Stimulated activated CD8-positive, alpha-beta memory T cell treated with anti-CD3 and anti-CD28 coated beads, Interleukin-4, amount 100 ng/mL, for 48 hours (primary cell): ENCODE results near the gene UBAC1.
A peak's percentile ranks its signal among the peaks of the same experiment; 100 is the strongest.
"Not testable (repeated sequence)": the region's sequence is repeated elsewhere in the genome, so short reads cannot be mapped to it uniquely, and the experiment has no call there.

Source experiments
- DNase-seq: peaks from one replicate; pipeline ENCODE4 v3.0.0-alpha.2; 2020

Gene UBAC1

DNA sequence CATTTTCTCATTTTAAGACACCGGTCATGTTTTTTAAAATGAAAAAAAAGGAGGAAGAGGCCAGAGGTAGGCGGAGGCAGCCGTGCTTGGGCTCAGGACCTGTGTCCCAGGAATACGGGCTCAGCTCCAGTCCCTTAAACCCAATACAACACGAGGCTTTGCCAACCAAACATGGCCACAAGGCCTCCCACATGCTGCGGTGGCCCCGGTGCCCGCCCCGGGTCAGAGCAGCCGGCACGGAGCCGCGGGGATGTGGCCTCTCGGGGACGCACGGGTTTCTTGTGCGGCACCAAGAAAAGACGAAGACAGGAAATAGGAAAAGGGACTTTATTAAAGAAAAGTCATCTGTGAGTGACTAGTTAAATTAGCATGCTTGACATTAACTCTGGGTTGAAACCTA is 28.5 kb downstream of the UBAC1 start:
- no peak for DNase-seq

- DNase-seq: no peak
These were observed 29.8 kb downstream of the UBAC1 start for GRCh38 chr9:135931349-135931820.

- no peak for DNase-seq
These were observed 30.5 kb downstream of the UBAC1 start for GRCh38 chr9:135930446-135931345.

DNA sequence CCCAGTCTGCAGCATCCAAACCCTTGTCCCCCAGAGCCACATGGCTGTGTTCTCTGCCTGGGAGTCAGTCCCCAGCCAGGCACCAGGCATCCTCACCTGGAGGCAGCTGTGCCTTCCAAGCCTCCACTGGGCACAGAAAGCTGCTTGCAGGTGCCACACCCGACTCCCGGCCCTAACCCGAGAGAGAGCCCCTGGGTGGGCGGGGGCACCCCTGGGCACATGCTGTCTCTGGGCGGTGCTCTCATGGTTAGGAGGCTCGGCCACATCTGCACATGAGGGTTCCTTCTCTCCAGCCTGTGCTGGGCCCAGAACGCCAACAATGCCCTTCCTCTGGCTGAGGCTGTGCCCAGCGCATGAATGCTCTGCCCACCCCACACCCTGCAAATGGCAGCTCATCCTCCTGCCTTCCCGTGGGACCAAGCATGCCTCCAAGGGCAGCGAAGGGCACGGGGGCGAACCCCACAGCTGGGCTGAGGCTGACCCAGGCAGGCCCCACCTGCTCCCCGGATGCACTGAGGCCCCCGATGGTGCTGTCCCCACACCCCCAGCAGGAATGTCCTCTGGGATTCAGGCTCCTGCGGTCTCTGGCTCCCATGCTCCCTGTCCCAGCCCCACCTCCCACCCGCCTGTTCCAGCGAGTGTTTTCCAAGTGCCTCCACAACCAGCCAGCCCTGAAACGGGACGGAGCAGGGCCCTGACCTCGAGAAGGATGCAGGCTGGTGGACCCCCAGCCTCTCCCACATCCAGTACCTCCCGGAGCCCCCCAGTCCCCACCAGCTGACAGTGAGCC is 31.3 kb downstream of the UBAC1 start:
- DNase-seq: no peak

DNA sequence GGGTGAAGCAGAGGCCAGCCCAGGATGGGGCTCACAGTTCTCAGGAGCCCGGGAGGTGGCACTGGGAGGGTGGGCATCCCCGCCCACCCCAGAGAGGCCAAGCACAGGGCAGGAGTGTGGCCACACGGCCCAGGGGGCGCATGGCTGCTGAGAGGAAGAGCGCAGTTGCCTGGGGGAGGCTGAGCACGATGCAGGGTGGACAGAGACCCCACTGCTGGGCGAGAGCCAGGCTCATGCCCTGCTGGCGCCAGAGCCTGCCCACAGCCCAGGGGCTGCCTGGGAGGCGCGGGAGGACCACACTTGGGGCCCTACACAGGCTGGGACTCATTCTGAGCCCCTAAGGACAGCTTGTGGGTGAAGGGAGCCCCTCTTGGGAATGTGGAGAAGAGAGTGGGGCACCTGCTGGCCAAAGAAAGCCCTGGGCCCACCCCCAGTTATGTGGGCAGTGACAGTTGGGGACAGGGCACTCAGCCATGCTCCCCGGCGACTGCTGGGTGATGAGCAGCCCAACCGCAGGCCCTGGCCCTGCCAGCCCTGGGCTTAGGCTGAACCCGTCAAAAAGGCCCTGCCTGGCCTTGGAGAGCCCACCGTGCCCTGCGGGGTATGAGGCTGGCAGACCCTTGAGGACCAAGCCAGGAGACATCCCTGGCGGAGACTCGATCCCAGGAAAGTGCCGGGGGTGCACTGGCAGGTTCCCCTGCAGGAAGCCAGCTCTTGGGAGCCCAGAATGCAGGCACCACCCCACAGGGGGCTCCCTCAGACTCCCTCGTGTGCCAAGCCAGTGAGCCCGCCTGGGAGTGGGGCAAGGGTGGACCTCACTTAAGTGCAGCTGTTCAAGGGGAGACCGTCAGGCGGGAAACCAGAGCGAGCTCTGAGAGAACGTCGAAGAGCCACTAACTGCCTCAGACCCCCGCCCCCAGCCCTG is 32.2 kb downstream of the UBAC1 start:
- no peak for DNase-seq

- DNase-seq: no peak
These were observed 33.0 kb downstream of the UBAC1 start for GRCh38 chr9:135928074-135928730.

- DNase-seq: no peak
These were observed 33.8 kb downstream of the UBAC1 start for GRCh38 chr9:135927195-135928013.

- peak; percentile 90 for DNase-seq
These were observed 34.6 kb downstream of the UBAC1 start for GRCh38 chr9:135926402-135927194.

- DNase-seq: peak; percentile 89
These were observed 35.6 kb downstream of the UBAC1 start for GRCh38 chr9:135925496-135926133.

- DNase-seq: peak; percentile 48
These were observed 36.4 kb downstream of the UBAC1 start for GRCh38 chr9:135924628-135925338.

- no peak for DNase-seq
These were observed 37.7 kb downstream of the UBAC1 start for GRCh38 chr9:135923508-135923907.

- no peak for DNase-seq
These were observed 39.3 kb downstream of the UBAC1 start for GRCh38 chr9:135921749-135922310.

DNA sequence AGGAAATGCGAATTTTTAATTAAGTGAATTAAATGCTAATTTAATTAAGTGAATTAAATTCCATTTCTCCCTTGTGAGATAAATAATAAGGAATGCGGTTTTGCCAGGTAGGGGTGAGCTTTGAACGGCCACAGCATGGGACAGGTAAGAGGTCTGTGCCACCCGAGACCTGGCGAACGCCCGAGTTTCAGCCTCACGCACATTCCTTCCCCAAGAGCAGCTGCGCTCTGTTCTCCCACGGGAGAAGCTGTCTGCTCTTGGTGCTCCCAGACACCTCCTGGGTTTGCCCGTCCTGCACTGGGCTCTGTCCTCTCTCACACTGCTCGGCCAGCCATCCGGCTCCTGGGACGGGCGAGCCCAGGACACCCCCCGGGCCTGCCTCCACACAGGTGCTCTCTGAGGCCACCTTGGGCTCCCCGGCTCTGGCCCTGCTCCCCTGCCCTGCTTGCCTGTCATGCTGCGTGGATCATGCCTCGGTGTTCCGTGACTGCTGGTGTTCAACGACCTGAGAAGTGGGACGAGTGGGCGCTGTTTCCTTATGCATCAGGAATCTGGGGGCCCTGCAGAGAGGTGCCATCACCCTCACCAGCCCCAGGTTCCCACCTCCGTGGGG is 40.1 kb downstream of the UBAC1 start:
- DNase-seq: no peak

- no peak for DNase-seq
These were observed 40.8 kb downstream of the UBAC1 start for GRCh38 chr9:135920256-135920930.

- no peak for DNase-seq
These were observed 41.8 kb downstream of the UBAC1 start for GRCh38 chr9:135919318-135919890.

GRCh38 chr9:135916227-135916626 is 44.9 kb downstream of the UBAC1 start:
- DNase-seq: not testable (repeated sequence)

DNA sequence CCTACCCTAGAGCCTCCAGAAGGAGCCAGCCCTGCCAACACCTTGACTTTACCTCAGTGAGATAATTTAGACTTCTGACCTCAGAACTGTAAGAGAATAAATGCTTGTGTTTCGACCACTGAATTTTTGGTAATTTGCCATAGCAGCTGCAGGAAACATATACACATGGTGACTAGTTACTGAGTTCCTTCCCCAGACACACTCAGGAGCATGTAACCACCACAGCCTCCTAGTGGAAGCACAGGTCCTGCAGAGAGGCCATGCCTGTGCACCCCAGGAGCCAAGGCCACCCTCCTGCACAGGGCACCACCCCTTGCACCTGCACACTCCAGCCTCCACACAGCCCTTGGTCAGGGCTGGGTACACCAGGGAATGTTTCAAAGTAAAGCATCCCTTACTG is 46.3 kb downstream of the UBAC1 start:
- DNase-seq: no peak
